A673 (cell line): ENCODE measurements around the gene DDN.

Experiments
- CTCF ChIP-seq: fragments of 300-800, 200-600 bp; sonication (generic); conservative IDR thresholded peaks from 2 replicates; pipeline ENCODE4 v1.5.1; 2017; ENCODE audit warnings: low read depth, mild to moderate bottlenecking, antibody characterized with exemption, low read length, moderate library complexity, mixed read lengths
- EZH2 ChIP-seq: fragments of 200-600 bp; sonication (generic); IDR thresholded peaks from 2 replicates; pipeline ENCODE4 v1.6.1; 2017; ENCODE audit warnings: borderline replicate concordance, low read depth, mild to moderate bottlenecking, mixed read lengths, antibody characterized with exemption, low read length; ENCODE audit not compliant: poor library complexity, severe bottlenecking

GRCh38 chr12:48947727-48948126 lies 51.4 kb downstream of the DDN start:
- TF ChIP-seq CTCF (no peak), EZH2 (no peak)
